Kasumi-1 (cell line): ENCODE results near the gene CS.
A peak's percentile ranks its signal among the peaks of the same experiment; 100 is the strongest.
"Not testable (repeated sequence)": the region's sequence is repeated elsewhere in the genome, so short reads cannot be mapped to it uniquely, and the experiment has no call there.

Experiments
- DNase-seq, 2 experiments: peaks; one replicate each; lab custom pipeline; 2025; lab: John Stamatoyannopoulos, UW

Gene CS

DNA sequence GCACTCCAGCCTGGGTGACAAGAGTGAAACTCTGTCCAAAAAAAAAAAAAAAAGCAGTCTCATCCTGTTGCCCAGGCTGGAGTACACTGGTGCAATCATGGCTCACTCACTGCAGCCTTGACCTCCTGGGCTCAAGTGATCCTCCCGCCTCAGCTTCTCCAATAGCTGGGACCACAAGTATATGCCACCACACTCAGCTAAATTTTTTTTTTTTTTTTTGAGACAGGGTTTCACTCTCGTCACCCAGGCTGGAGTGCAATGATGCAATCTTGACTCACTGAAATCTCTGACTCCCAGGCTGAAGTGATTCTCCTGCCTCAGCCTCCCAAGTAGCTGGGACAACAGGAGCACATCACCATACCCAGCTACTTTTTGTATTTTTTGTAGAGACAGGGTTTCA, 20.9 kb upstream of the CS start:
- DNase-seq = no peak

DNA sequence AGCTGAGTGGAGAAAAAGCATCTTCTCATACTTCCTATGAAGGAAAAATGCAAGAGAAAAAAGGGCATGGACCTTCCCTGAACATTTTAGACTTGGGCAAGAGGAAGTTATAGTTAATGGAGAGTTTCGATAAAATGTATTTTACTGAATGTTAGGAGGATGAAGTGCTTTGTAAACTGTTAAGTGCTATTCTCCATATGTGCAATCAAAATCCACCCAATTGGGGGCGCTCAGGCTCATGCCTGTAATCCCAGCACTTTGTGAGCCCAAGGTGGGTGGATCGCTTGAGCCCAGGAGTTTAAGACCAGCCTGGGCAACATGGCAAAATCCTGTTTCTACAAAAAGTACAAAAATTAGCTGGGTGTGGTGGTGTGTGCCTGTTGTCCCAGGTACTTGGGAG, 17.5 kb upstream of the CS start:
- no peak for DNase-seq

DNA sequence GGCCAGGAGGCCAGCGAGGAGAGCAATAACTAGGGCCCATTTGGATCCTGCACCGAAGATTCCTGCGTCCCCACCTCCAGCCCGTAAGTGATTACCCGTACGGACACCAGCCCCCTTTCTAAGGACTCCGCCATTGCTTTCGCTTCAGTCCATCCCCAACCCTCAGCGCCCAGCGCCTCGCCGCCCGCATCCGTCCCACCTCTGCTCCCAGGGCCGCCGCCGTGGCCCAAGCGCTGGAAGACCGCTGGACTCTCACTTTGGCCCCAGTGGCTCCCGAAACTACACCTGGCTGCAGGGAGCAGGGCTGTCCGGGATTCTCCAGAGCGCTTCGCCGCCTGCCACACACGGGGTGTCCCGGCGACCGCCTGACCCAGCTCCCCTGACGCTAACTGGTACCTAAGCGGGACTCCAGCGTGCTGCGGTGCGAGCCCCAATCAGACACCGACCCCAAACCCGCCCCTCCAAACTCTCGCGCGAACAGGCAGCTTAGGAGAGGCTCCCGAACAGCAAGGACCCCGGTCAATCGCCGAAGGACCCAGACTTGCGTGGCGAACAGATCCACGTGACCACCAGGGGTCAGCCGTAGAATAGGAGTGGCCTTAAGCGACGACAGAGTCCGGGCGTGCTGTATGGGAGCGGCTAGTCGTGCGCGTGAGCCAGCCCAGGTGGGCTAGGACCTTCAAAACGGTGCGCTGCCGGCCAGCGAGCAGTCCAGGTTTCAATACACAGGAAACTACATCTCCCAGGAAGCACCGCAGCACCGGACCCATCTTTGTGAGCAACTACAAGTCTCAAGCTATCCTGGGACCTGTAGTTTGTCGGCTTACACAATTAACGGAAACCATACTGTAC, 15.7 kb upstream of the CS start, which contains the start of gene CNPY2:
Gene CNPY2 (minus strand): TSS at position 367 of the 852 bp plus-strand sequence. CDS start 771 bp downstream, outside the sequence.
- peak; percentile 97 for DNase-seq

DNA sequence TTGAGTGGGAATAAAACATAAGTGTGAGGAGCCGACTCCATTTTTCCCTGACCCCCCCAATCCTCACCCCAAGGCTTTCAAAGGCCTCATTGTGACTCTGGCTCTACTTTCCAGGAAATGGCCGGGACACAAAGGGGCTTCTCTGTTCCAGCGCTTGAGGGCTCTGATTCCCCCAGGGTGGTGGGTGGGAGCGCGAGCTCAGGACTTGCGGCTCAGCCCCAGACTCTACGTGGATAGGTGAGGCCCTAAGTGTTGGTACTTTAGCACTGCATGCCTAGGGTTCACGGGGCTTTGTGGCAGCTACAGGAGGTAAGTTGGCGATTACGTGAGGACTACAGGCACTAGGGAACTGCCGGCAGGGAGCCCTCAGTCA, 15.1 kb upstream of the CS start:
- DNase-seq = no peak

DNA sequence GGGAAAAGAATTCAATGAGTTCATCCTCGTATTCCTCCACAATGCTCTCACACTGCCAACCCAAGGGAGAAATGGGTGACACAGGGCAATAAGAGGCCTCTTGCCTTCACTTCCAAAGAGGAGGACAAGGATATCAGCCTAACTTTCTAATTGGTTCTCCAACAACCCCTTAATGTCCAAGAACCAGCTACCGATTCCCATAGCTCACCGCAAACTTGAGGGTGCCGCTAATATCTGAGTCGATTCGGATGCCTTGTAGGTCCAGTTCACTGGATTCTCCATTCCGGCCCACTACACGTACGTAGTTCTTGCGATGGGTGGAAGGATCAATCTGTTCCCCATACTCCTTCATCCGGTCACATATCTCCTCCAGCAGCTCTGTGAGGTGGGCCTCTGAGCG, 10.9 kb upstream of the CS start:
- no peak for DNase-seq

DNA sequence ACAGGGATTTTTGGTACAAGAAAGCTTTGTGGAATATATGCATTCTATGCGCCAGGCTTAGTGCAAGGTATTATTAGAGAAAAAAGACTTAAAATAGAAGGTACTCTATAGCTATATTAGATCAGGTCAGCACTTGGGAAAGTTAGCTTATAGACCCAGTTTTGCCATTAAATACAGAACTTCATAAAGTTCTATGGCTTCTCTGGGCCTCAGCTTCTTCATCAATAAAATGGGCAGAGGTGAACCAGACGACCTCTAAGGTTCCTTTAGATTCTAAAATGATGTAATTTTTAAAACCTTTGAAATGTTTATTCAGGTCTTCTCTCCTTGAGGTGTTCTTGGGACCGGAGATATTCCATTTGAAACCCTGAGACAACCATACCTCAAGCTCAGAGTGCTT, 8.6 kb upstream of the CS start:
- DNase-seq = no peak

DNA sequence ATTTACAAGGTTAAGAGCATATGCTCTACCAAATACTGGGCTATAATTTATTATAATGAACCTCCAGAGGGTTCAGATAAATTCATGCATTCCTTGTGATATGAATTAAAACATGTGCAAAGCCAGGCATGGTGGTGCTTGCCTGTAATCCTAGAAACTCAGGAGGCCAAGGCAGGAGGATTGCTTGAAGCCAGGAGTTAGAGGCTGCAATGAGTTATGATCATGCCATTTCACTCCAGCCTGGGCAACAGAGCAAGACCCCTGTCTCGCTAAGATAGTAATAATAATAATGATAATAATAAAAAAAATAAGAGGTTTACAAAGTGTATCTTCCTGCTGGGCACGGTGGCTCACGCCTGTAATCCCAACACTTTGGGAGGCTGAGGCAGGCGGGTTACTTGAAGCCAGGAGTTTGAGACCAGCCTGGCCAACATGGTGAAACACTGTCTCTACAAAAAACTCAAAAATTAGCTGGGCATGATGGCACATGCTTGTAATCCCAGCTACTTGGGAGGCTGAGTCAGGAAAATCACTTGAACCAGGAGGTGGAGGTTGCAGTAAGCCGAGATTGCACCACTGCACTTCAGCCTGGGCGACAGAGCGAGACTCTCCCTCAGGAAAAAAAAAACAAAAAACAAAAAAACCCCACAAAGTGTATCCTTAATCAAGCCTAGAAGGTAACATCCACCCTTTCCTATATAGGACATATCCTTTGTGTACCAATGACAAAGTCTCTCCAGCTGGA, 7.3 kb upstream of the CS start:
- no peak for DNase-seq

DNA sequence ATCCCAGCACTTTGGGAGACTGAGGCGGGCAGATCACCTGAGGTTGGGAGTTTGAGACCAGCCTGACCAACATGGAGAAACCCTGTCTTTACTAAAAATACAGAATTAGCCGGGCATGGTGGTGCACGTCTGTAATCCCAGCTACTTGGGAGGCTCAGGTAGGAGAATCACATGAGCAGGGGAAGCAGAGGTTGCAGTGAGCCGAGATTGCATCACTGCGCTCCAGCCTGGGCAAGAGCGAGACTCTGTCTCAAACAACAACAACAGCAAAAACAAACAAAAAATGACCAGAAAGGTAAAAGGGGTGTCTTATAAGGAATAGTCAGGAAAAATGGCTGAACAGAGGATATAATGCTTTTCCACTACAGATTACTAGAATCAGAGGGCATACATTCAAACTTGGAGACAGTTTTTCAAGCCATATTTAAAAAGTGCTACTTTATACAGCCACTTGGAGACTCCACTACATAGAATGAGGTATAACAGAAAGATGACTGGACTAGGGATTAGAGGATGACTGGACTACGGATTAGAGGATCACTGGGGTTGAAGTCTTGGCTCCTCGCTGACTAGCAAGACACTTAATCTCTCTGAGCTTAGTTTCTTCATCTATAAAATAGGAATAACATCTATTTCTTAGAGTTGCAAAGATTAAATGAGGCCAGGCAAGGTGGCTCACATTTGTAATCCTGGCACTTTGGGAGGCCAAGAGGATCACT, 4.9 kb upstream of the CS start:
- no peak for DNase-seq

DNA sequence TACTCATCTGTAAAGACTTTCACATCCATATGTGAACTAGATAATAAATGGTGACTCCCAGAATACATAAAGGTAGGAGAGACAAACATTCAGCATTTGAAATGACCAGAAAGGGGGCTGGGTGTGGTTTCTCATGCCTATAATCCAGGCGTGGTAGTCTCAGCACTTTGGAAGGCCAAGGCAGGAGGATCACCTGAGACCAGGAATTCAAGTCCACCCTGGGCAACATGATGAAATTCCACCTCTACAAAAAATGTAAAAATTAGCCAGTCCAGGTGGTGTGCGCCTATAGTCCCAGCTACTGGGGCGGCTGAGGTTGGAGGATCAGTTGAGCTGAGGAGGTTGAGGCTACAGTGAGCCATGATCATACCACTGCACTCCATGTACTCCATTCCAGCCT, 4.1 kb upstream of the CS start:
- DNase-seq = no peak

DNA sequence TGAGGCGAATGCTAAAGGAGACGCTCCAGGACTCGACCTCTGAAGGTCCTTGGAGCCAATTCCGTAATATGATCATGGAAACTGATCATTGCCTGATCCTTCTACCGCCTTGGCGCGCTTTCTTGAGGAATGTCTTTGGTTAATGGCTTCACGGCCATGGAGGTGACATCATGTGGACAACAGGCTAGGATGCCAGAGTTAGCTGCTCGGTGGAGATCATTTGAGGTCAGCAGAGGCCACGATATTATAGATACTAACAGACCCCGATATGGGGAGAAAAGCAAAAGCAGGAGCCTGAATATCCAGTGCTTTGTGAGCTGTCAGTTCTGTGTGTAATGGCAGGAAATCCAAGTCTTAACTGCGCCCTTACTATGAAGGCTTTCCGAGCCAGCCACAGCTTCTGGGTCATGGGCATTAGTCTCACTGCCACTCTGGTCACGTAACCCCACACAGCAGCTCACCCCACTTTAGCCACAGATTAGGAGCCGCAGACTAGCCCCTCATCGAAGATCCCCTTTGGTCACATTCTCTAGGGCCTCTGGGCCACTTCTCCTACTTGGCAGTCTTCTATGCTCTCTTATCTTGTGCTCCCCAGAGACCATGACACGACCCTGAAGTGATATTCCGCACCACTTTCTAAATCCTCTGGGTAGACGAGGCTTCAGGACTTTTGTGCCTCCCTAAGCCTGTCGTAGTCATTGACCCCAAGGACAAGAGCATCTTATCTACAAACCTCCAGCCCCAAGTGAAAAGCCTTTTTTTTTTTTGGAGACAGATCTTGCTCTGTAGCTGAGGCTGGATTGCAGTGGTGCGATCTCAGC, 724 bp upstream of the CS start:
- DNase-seq = no peak

DNA sequence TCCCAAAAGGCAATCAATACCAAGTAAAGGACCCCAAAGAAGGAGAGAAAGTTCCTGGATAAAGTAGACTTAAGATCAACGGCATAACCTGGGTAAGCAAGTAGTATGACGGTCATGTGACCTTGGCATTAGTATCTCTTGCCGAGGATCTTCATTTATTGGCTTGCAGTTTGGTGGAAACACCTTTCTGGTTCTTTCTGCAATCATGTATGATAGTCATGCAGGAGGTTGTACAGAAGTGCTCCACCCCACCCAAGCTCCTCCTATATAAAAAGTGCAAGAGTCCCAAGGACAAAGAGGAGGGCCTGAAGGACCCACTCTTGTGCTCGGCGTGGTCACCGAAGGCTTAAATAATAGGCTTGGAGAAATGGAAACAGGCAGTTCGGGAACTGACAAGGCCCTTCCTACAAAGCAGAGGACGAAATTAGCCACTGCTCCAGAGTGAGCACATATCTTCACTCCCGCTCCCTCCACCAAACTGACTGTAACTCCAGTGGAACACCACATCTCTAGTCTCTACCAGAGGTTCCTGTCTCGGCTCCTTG, 750 bp downstream of the CS start:
- peak; percentile 48 to 50 for DNase-seq

DNA sequence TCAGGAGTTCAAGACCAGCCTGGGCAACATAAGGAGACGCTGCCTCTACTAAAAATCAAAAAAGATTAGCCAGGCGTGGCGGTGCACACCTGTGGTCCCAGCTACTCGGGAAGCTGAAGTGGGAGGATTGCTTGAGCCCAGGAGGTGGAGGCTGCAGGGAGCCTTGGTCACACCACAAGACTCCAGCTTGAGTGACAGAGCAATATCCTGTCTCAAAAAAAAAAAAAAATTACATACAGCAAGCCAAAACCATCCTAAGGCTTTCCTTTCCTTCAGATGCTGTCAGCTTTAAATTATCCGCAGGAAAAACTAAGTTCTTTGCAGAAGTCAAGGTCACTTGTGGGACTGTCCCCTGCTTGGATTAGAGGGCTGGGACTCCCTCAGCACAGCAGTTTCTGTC, 1.3 kb downstream of the CS start:
- no peak for DNase-seq

DNA sequence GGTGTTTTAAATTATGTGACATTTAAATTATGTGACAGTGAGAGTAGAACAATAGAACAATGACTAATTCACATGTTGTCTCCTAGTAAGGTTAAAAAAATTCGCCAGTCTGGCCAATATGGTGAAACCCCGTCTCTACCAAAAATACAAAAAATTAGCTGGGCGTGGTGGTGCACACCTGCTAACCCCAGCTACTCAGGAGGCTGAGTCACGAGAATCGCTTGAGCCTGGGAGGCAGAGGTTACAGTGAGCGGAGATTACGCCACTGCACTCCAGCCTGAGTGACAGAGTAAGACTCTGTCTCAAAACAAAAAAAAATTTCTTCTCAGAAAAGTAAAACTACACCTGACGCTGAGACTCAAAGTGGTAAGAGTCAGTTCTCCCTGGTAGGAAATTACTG, 2.7 kb downstream of the CS start:
- DNase-seq = no peak

DNA sequence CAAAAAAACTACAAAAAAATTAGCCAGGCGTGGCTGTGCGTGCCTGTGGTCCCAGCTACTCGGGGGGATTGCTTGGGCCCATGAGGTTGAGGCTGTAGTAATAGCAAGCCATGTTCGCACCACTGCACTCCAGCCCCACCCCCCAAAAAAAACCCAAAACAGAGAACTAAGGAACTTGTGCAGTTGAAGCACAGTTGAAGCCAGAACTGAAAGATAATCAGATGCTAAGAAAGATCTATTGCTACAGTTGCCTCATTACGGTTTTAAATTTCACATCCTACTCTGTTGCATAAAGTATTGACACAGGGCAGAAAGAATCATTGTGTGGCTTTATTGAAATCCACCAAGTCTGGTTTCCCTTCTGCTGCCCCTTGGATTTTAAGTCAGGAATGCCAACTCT, 3.8 kb downstream of the CS start:
- DNase-seq = peak in 1 of 2 experiments; percentile 17

DNA sequence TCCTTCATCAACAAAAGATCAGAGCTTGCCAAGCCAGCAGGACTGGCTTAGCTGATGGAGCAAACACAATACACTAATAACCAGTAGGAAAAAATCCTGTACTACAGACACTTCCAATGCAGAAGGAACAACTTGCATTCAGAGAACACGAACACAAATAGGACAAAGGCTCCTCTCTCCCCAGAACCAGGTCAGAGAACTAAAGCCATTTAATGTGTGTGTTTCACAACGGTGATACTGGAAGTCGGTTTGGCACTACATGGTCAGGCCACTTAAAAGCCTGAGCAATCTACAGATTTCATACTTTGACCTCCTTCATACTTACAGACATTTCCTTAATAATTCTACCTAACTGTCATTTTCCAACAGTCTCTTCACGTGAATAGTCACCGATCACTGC, 6.3 kb downstream of the CS start:
- no peak for DNase-seq

DNA sequence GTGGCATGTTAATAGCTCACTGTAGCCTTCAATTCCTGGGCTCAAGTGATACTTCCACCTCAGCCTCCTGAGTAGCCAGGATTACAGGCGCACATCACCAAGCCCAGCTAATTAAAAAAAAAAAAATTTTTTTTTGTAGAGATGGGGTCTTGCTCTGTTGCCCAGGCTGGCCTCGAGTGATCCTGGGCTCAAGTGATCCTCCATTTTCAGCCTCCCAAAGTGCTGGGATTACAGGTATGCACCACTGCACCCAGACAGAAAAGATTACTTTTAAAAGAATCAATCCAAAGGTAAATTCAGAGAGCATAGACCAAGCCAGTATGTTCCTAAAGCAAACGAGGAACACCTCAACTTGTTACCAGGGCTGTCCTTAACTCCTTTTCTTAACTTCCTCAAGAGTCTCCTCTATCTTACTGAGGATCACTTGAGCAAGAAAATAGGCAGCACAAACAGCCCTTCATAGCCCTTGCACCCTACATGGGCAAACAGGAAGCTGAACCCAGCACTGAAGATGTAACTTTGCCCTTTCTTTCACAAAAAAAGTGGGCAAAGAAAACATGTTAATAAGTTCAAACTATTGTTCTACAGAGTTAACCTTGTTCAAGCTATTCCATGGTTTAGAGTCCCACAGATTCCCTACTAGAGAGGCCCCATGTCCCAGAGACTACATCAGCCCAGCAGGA, 11.3 kb downstream of the CS start:
- DNase-seq = peak; percentile 50 to 52

DNA sequence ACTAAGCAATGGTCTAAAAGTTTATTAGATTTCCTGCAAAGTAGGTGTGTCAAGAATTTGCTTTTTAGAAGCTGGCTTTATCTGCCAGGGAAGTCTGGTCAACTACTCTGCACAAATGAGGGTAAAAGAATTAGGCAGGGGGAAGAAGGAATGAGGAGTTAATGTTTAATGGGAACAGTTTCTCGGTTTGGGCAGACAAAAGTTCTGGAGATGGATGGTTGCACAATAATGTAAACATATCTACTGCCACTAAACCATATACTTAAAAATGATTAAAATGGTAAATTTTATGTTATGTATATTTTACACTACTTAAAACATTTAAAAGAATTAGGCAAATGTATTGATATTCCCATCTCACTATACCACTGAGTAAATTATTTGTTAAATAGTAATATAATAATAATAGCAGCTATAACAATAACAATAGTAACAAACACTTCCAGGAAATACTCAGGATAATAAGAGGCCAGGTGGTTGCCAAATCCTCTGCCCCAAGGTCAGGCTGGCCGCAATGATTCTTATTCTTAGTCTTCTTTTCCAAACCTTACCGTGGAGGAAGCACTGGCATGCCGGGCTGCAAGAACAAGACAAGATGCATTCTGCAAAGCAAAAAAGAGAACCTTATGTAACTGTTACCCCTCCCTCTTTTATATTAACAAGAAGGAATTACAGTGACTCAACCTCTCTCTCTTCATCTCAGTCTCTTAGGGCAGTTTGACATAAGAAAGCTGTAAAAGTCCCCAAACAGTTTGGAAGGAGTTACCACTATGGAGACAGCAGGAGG, 13.9 kb downstream of the CS start:
- DNase-seq = no peak

DNA sequence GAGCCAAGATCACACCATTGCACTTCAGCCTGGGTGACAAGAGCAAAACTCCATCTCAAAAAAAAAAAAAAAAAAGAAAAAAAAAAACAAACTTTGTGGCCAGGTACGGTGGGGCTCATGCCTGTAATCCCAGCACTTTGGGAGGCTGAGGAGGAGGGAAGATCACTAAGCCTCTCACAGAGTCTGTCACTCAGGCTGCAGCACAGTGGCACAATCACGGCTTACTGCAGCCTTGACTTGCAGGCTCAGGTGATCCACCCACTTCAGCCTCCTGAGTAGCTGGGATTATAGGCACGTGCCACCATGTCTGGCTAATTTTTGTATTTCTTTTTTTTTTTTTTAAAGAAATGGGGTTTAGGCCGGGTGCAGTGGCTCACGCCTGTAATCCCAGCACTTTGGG, 15.9 kb downstream of the CS start:
- not testable (repeated sequence) for DNase-seq

DNA sequence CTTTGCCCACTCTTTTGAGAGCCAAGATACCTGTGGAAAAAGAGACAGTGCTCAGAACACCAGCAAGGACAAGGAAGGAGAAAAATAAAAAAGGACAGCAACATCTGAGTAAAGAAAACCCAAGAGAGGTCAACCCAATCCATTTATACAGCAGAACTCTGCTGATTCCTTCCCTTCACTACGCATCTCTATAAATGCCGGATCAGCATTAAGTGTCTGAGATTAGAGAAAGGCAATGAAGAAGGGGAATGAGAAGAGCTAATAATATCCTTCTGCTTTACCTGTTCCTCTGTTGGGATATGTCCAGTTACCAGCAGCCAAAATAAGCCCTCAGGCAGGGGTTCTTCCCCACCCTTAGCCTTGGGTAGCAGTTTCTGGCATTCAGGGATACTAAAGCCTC, 17.6 kb downstream of the CS start:
- DNase-seq = no peak

DNA sequence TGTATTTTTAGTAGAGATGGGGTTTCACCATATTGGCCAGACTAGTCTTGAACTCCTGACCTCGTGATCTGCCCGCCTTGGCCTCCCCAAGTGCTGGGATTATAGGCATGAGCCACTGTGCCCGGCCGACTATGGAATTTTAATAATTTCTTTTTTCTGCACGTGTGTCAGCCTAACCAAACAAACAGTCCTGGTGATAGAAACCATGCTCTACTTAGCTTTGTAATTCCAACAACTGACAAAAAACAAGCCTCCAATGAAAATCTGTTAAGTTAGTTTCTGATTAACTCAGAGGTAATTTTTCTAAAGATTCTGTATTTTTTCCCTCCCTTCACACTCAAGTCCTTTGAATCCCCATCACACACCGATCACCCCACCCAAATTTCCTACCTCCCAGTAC, 18.1 kb downstream of the CS start:
- no peak for DNase-seq
